Mucosa of stomach (tissue), 1 donor: ENCODE measurements around the gene MAST4.

Source experiments
- H3K27me3 ChIP-seq: one replicate; pipeline ENCODE4 v1.7.0; 2013; ENCODE audit warnings: mild to moderate bottlenecking, low read length; ENCODE audit not compliant: control insufficient read depth, insufficient read depth
- H3K36me3 ChIP-seq: one replicate; pipeline ENCODE4 v1.7.0; 2013; ENCODE audit warnings: low read length; ENCODE audit not compliant: control insufficient read depth, insufficient read depth
- H3K4me1 ChIP-seq: one replicate; pipeline ENCODE4 v1.7.0; 2013; ENCODE audit warnings: mild to moderate bottlenecking, low read length; ENCODE audit not compliant: control insufficient read depth, insufficient read depth
- H3K4me3 ChIP-seq: one replicate; pipeline ENCODE4 v1.7.0; 2013; ENCODE audit warnings: low read length
- H3K9ac ChIP-seq: one replicate; pipeline ENCODE4 v1.7.0; 2013; ENCODE audit warnings: mild to moderate bottlenecking, low read length, moderate library complexity
- H3K9me3 ChIP-seq: one replicate; pipeline ENCODE4 v1.7.0; 2013; ENCODE audit warnings: mild to moderate bottlenecking, low read length, moderate library complexity; ENCODE audit not compliant: control insufficient read depth
- donor health status: Pancreatic carcinoma.

MAST4 gene

GRCh38 chr5:66960369-66961137 is 364.4 kb downstream of the MAST4 start:
- Histone ChIP-seq H3K9ac (peak overlapping the region; percentile 12), H3K27me3 (no peaks in the 10 kb centered on the region), H3K36me3 (no peaks in the 10 kb centered on the region), H3K4me3 (no peak overlapping the region), H3K9me3 (no peaks in the 10 kb centered on the region), H3K4me1 (peaks cover 14% of the 10 kb centered on the region)

- Histone ChIP-seq H3K4me3 (no peak overlapping the region), H3K4me1 (peaks cover 28% of the 10 kb centered on the region), H3K9me3 (no peaks in the 10 kb centered on the region), H3K27me3 (no peaks in the 10 kb centered on the region), H3K9ac (no peak overlapping the region), H3K36me3 (no peaks in the 10 kb centered on the region)
Measured at GRCh38 chr5:66963559-66963971, 367.4 kb downstream of the MAST4 start.

GRCh38 chr5:66966439-66966838 is 370.2 kb downstream of the MAST4 start:
- H3K27me3 ChIP-seq = no peaks in the 10 kb centered on the region

GRCh38 chr5:66967102-66967501 is 370.9 kb downstream of the MAST4 start:
- Histone ChIP-seq H3K27me3 (no peaks in the 10 kb centered on the region), H3K36me3 (no peaks in the 10 kb centered on the region), H3K4me1 (peaks cover 18% of the 10 kb centered on the region), H3K9ac (no peak overlapping the region), H3K9me3 (no peaks in the 10 kb centered on the region), H3K4me3 (no peak overlapping the region)

More at GRCh38 chr5:66966439-66966838, 370.2 kb downstream of the MAST4 start:
- Histone ChIP-seq H3K36me3 (no peaks in the 10 kb centered on the region), H3K9ac (no peak overlapping the region), H3K4me1 (peaks cover 18% of the 10 kb centered on the region), H3K9me3 (no peaks in the 10 kb centered on the region), H3K4me3 (no peak overlapping the region)

GRCh38 chr5:66967826-66968262 is 371.7 kb downstream of the MAST4 start:
- H3K9ac ChIP-seq = no peak overlapping the region
- H3K9me3 ChIP-seq = no peaks in the 10 kb centered on the region
- H3K4me1 ChIP-seq = peaks cover 18% of the 10 kb centered on the region
- H3K27me3 ChIP-seq = no peaks in the 10 kb centered on the region
- H3K4me3 ChIP-seq = no peak overlapping the region
- H3K36me3 ChIP-seq = no peaks in the 10 kb centered on the region

GRCh38 chr5:66969484-66969883 is 373.3 kb downstream of the MAST4 start:
- Histone ChIP-seq H3K9me3 (no peaks in the 10 kb centered on the region), H3K27me3 (no peaks in the 10 kb centered on the region)

GRCh38 chr5:66969963-66970362 is 373.8 kb downstream of the MAST4 start:
- no peaks in the 10 kb centered on the region for H3K27me3 ChIP-seq
- H3K36me3 ChIP-seq = no peaks in the 10 kb centered on the region
- no peaks in the 10 kb centered on the region for H3K9me3 ChIP-seq
- H3K9ac ChIP-seq = no peak overlapping the region
- H3K4me1 ChIP-seq = peaks cover 14% of the 10 kb centered on the region
- H3K4me3 ChIP-seq = no peak overlapping the region

More at GRCh38 chr5:66969484-66969883, 373.3 kb downstream of the MAST4 start:
- Histone ChIP-seq H3K9ac (no peak overlapping the region), H3K4me1 (peaks cover 14% of the 10 kb centered on the region), H3K36me3 (no peaks in the 10 kb centered on the region), H3K4me3 (no peak overlapping the region)

GRCh38 chr5:66972004-66972403 is 375.8 kb downstream of the MAST4 start:
- Histone ChIP-seq H3K9me3 (no peaks in the 10 kb centered on the region), H3K4me3 (no peak overlapping the region), H3K27me3 (no peaks in the 10 kb centered on the region)

GRCh38 chr5:66974256-66974655 is 378.1 kb downstream of the MAST4 start:
- Histone ChIP-seq H3K27me3 (no peaks in the 10 kb centered on the region), H3K36me3 (no peaks in the 10 kb centered on the region), H3K4me1 (no peaks in the 10 kb centered on the region), H3K9ac (no peak overlapping the region), H3K9me3 (no peaks in the 10 kb centered on the region), H3K4me3 (no peak overlapping the region)

More at GRCh38 chr5:66972004-66972403, 375.8 kb downstream of the MAST4 start:
- Histone ChIP-seq H3K4me1 (peaks cover 8% of the 10 kb centered on the region), H3K36me3 (no peaks in the 10 kb centered on the region), H3K9ac (no peak overlapping the region)

- H3K4me1 ChIP-seq = no peaks in the 10 kb centered on the region
- H3K36me3 ChIP-seq = no peaks in the 10 kb centered on the region
- H3K9ac ChIP-seq = no peak overlapping the region
- H3K27me3 ChIP-seq = no peaks in the 10 kb centered on the region
- H3K4me3 ChIP-seq = no peak overlapping the region
- no peaks in the 10 kb centered on the region for H3K9me3 ChIP-seq
Measured at GRCh38 chr5:66976108-66976507, 379.9 kb downstream of the MAST4 start.

GRCh38 chr5:66979738-66980137 is 383.5 kb downstream of the MAST4 start:
- Histone ChIP-seq H3K9me3 (no peaks in the 10 kb centered on the region), H3K36me3 (no peaks in the 10 kb centered on the region), H3K9ac (no peak overlapping the region), H3K4me3 (no peak overlapping the region), H3K4me1 (no peaks in the 10 kb centered on the region), H3K27me3 (no peaks in the 10 kb centered on the region)

GRCh38 chr5:66981266-66982055 is 385.3 kb downstream of the MAST4 start:
- no peak overlapping the region for H3K4me3 ChIP-seq
- H3K9me3 ChIP-seq = no peaks in the 10 kb centered on the region
- H3K9ac ChIP-seq = no peak overlapping the region
- H3K36me3 ChIP-seq = no peaks in the 10 kb centered on the region
- no peaks in the 10 kb centered on the region for H3K4me1 ChIP-seq
- no peaks in the 10 kb centered on the region for H3K27me3 ChIP-seq
